Mesenchymal stem cell (in vitro differentiated cells and primary cell): ENCODE measurements around the gene FLT3.
A peak's percentile ranks its signal among the peaks of the same experiment; 100 is the strongest.

Source experiments
- DNase-seq: peaks from one replicate; pipeline ENCODE4 v3.0.0-alpha.2; 2013
- H2AFZ ChIP-seq: one replicate; pipeline ENCODE4 v1.6.1; 2013; ENCODE audit warnings: low read depth, mild to moderate bottlenecking, control low read depth, inconsistent platforms, low read length, moderate library complexity
- H2AK5ac ChIP-seq: 2 replicates; pipeline ENCODE4 v1.6.1; 2013; ENCODE audit warnings: low read length, moderate library complexity, mild to moderate bottlenecking, inconsistent platforms; ENCODE audit not compliant: severe bottlenecking
- H2BK120ac ChIP-seq: one replicate; pipeline ENCODE4 v1.6.1; 2013; ENCODE audit warnings: low read depth, mild to moderate bottlenecking, inconsistent platforms, low read length, moderate library complexity
- H2BK12ac ChIP-seq, 2 experiments: one replicate each; pipeline ENCODE4 v1.6.1; 2013; ENCODE audit warnings: inconsistent platforms in 2 of 2, low read length in 2 of 2, mild to moderate bottlenecking in 2 of 2, moderate library complexity in 2 of 2, control low read depth in 1 of 2
- H2BK15ac ChIP-seq: one replicate; pipeline ENCODE4 v1.6.1; 2013; ENCODE audit warnings: mild to moderate bottlenecking, low read depth, inconsistent platforms; ENCODE audit not compliant: poor library complexity, severe bottlenecking
- H2BK5ac ChIP-seq: 2 replicates; pipeline ENCODE4 v1.6.1; 2013; ENCODE audit warnings: low read depth, mild to moderate bottlenecking, low read length, control low read depth, inconsistent platforms; ENCODE audit not compliant: poor library complexity, severe bottlenecking
- H3K14ac ChIP-seq, 2 experiments: one replicate each; pipeline ENCODE4 v1.6.1; 2013; ENCODE audit warnings: inconsistent platforms in 2 of 2, low read length in 2 of 2, control low read depth in 1 of 2, mild to moderate bottlenecking in 1 of 2, moderate library complexity in 1 of 2
- H3K18ac ChIP-seq, 2 experiments: one replicate each; pipeline ENCODE4 v1.6.1; 2013; ENCODE audit warnings: inconsistent platforms in 2 of 2, low read length in 2 of 2, control low read depth in 1 of 2, low read depth in 1 of 2, mild to moderate bottlenecking in 1 of 2
- H3K23ac ChIP-seq, 2 experiments: one replicate each; pipeline ENCODE4 v1.6.1; 2013; ENCODE audit warnings: inconsistent platforms in 2 of 2, low read length in 2 of 2, mild to moderate bottlenecking in 2 of 2, moderate library complexity in 2 of 2, control low read depth in 1 of 2
- H3K27ac ChIP-seq: 2 replicates; pipeline ENCODE4 v1.5.1; 2013; ENCODE audit warnings: mild to moderate bottlenecking, moderate library complexity, low read length, control low read depth, inconsistent platforms; ENCODE audit not compliant: poor library complexity, severe bottlenecking
- H3K27me3 ChIP-seq, 2 experiments: 2 replicates each; pipeline versions ENCODE4 v1.6.1 to v1.7.0; 2013; ENCODE audit warnings: low read length in 2 of 2, mild to moderate bottlenecking in 2 of 2, moderate library complexity in 2 of 2, control low read depth in 1 of 2, inconsistent platforms in 1 of 2; ENCODE audit not compliant: control insufficient read depth in 1 of 2, insufficient read depth in 1 of 2
- H3K36me3 ChIP-seq, 2 experiments: 2 replicates each; pipeline versions ENCODE4 v1.6.1 to v1.7.0; 2013; ENCODE audit warnings: low read length in 2 of 2, control low read depth in 1 of 2, inconsistent platforms in 1 of 2, low read depth in 1 of 2, mild to moderate bottlenecking in 1 of 2; ENCODE audit not compliant: insufficient read depth in 2 of 2, control insufficient read depth in 1 of 2
- H3K4ac ChIP-seq, 2 experiments: one replicate each; pipeline ENCODE4 v1.6.1; 2013; ENCODE audit warnings: inconsistent platforms in 2 of 2, low read length in 2 of 2, mild to moderate bottlenecking in 2 of 2, moderate library complexity in 2 of 2, control low read depth in 1 of 2, low read depth in 1 of 2
- H3K4me1 ChIP-seq: 2 replicates; pipeline ENCODE4 v1.6.1; 2013; ENCODE audit warnings: low read depth, low read length, control low read depth; ENCODE audit not compliant: control insufficient read depth, insufficient read depth
- H3K4me2 ChIP-seq: 2 replicates; pipeline ENCODE4 v1.6.1; 2013; ENCODE audit warnings: low read length, mild to moderate bottlenecking, inconsistent platforms; ENCODE audit not compliant: poor library complexity, severe bottlenecking
- H3K4me3 ChIP-seq, 2 experiments: 2 replicates each; pipeline versions ENCODE4 v1.5.1 to v1.7.0; 2013; ENCODE audit warnings: low read length in 2 of 2, mild to moderate bottlenecking in 2 of 2, control low read depth in 1 of 2, low read depth in 1 of 2; ENCODE audit not compliant: insufficient read depth in 1 of 2
- H3K79me1 ChIP-seq: replicated peaks from 2 replicates; pipeline ENCODE4 v1.6.1; 2013; ENCODE audit warnings: mild to moderate bottlenecking, control low read depth, low read length, inconsistent platforms; ENCODE audit not compliant: poor library complexity, severe bottlenecking
- H3K9ac ChIP-seq: 2 replicates; pipeline ENCODE4 v1.7.0; 2013; ENCODE audit warnings: mild to moderate bottlenecking, low read length, moderate library complexity
- H3K9me3 ChIP-seq: 2 replicates; pipeline ENCODE4 v1.7.0; 2013; ENCODE audit warnings: mild to moderate bottlenecking, low read length; ENCODE audit not compliant: control insufficient read depth
- H4K8ac ChIP-seq: one replicate; pipeline ENCODE4 v1.6.1; 2013; ENCODE audit warnings: inconsistent platforms, mild to moderate bottlenecking, low read length, moderate library complexity
- H4K91ac ChIP-seq: one replicate; pipeline ENCODE4 v1.6.1; 2013; ENCODE audit warnings: mild to moderate bottlenecking, low read length, inconsistent platforms
- WGBS: methylation state at CpG from one replicate; pipeline ENCODE4 v1.1.7; 2013; ENCODE audit warnings: mixed read lengths; 5-methylcytosine and 5-hydroxymethylcytosine counted together

Gene FLT3

DNA sequence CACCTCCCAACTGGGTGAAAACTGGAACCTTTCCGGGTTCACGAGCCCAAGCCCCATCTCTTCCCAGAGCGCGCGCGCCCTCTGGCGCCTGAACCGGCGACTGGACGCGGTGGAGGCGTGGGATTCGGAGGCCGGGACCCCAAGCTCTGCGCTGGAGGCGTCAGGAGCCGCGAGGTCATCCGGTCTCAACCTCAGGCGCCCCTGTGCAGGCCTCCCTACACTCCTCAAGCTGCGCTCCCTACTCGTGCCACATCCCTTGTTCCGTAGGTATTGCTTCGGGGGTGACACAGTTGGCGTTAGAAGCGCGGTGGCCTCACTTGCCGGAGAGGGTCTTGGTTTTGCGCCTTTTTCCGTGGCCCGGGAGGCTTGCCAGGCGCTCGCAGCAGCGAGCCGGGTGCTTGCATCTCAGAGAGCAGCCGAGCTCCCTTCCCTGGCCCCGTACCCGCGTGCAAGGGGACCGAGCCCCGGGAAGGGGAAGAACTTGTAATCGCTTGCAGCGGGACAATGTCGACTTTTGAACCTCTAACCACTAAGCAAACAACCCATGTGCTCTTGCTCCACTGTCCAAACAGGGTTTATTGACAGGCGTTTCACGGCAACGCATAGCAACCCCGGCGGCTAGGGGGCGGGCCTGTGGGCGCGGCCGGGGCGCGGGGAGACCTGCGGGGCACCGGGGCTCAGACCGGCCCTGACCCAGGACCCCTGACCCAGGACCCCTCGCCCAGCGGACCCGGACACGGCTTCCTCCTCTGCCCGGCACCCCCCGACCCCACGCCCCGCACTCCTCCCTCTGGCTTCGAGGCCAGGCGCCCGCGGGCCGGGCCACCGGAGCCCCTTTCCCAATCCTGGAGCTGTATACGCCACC, 139.8 kb downstream of the FLT3 start:
- no peaks in the 10 kb centered on the region for H3K36me3 ChIP-seq
- H3K14ac ChIP-seq: no peak overlapping the region
- peak overlapping the region; percentile 41 for H3K9ac ChIP-seq
- H2AFZ ChIP-seq: no peak overlapping the region
- H3K4ac ChIP-seq: no peak overlapping the region
- H3K9me3 ChIP-seq: no peaks in the 10 kb centered on the region
- H3K79me1 ChIP-seq: no peaks in the 10 kb centered on the region
- 5% methylated on average over 69 of the region's 73 CpGs for WGBS
- H4K91ac ChIP-seq: no peak overlapping the region
- peak overlapping the region in 1 of 2 experiments; percentile 59 for H3K4me3 ChIP-seq
- H2BK5ac ChIP-seq: no peak overlapping the region
- H2BK120ac ChIP-seq: no peak overlapping the region
- H3K27ac ChIP-seq: no peak overlapping the region
- H3K27me3 ChIP-seq: peaks cover 78 to 99% of the 10 kb centered on the region in 2 experiments
- peak overlapping the region in 1 of 2 experiments; percentile 34 for H3K18ac ChIP-seq
- no peak overlapping the region for H2BK12ac ChIP-seq
- peak; percentile 85 for DNase-seq
- H4K8ac ChIP-seq: no peak overlapping the region
- H3K4me2 ChIP-seq: peak overlapping the region; percentile 13
- peaks cover 10% of the 10 kb centered on the region for H3K4me1 ChIP-seq
- no peak overlapping the region for H2AK5ac ChIP-seq
- H2BK15ac ChIP-seq: no peak overlapping the region
- peak overlapping the region; percentile 24 to 53 for H3K23ac ChIP-seq

- H3K27me3 ChIP-seq: peaks cover 76 to 99% of the 10 kb centered on the region in 2 experiments
- H2BK15ac ChIP-seq: no peak overlapping the region
- no peak for DNase-seq
- no peak overlapping the region for H2BK5ac ChIP-seq
- H3K18ac ChIP-seq: no peak overlapping the region
- 40% methylated on average over 10 of the region's 14 CpGs for WGBS
- H3K14ac ChIP-seq: no peak overlapping the region
- H2AFZ ChIP-seq: no peak overlapping the region
- H3K27ac ChIP-seq: no peak overlapping the region
- H2AK5ac ChIP-seq: no peak overlapping the region
- H3K79me1 ChIP-seq: no peaks in the 10 kb centered on the region
- no peak overlapping the region for H2BK12ac ChIP-seq
- peak overlapping the region in 1 of 2 experiments; percentile 59 for H3K4me3 ChIP-seq
- H3K4ac ChIP-seq: no peak overlapping the region
- no peak overlapping the region for H4K91ac ChIP-seq
- H2BK120ac ChIP-seq: no peak overlapping the region
- H3K23ac ChIP-seq: no peak overlapping the region
- no peak overlapping the region for H3K4me2 ChIP-seq
- H4K8ac ChIP-seq: no peak overlapping the region
- H3K36me3 ChIP-seq: no peaks in the 10 kb centered on the region
- no peaks in the 10 kb centered on the region for H3K9me3 ChIP-seq
- H3K4me1 ChIP-seq: peaks cover 10% of the 10 kb centered on the region
- H3K9ac ChIP-seq: no peak overlapping the region
Observed at GRCh38 chr13:27959976-27960361, 140.4 kb downstream of the FLT3 start.

- Histone ChIP-seq H3K18ac (no peak overlapping the region), H2BK12ac (no peak overlapping the region), H3K4me2 (no peak overlapping the region), H2AK5ac (no peak overlapping the region), H3K36me3 (no peaks in the 10 kb centered on the region), H3K23ac (no peak overlapping the region), H3K27ac (no peak overlapping the region), H2BK120ac (no peak overlapping the region), H2BK5ac (no peak overlapping the region), H2BK15ac (no peak overlapping the region), H3K9ac (no peak overlapping the region), H2AFZ (no peak overlapping the region), H4K8ac (no peak overlapping the region), H3K4me1 (peaks cover 23% of the 10 kb centered on the region), H3K27me3 (peaks cover 63 to 98% of the 10 kb centered on the region in 2 experiments), H3K79me1 (no peaks in the 10 kb centered on the region), H4K91ac (no peak overlapping the region), H3K14ac (no peak overlapping the region), H3K4ac (no peak overlapping the region), H3K4me3 (no peak overlapping the region), H3K9me3 (no peaks in the 10 kb centered on the region)
- no peak for DNase-seq
- 35% methylated on average over 2 of the region's 5 CpGs for WGBS
Observed at GRCh38 chr13:27956576-27957300, 143.6 kb downstream of the FLT3 start.

DNA sequence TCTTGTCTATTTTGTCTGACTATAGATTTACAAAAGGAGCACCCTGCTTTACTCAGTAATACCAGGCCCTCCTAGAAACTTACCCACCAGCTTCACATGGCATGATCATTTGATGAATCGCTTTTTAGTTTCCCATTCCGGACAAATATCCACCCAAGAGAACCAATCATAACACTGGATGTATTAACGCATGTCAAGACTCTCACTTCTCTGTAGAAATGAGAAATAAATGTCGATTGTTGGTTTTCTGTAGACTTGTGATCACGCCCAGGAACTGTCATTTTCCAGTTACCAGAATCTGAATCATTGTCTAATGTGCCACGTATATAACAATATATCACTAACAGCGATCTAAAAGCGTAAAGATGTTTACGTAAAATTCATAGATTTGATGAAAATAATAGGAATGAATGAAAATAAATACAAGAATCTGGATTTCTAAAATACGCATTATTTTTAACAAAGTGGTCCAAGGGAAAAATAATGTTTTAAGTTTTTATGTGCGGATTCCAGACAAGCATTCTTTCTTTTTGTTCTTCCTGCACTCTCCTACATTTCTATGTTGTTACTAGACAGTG, 145.3 kb downstream of the FLT3 start:
- H2BK12ac ChIP-seq: no peak overlapping the region
- no peak overlapping the region for H3K4ac ChIP-seq
- H2BK5ac ChIP-seq: no peak overlapping the region
- no peak overlapping the region for H4K8ac ChIP-seq
- H4K91ac ChIP-seq: no peak overlapping the region
- no peak overlapping the region for H3K18ac ChIP-seq
- H3K4me2 ChIP-seq: no peak overlapping the region
- no peak overlapping the region for H3K23ac ChIP-seq
- no peak overlapping the region for H3K27ac ChIP-seq
- WGBS: 71% methylated on average over 4 of the region's 11 CpGs
- H3K4me3 ChIP-seq: no peak overlapping the region
- DNase-seq: no peak
- no peaks in the 10 kb centered on the region for H3K36me3 ChIP-seq
- no peak overlapping the region for H3K9ac ChIP-seq
- no peak overlapping the region for H2AFZ ChIP-seq
- no peaks in the 10 kb centered on the region for H3K9me3 ChIP-seq
- no peaks in the 10 kb centered on the region for H3K79me1 ChIP-seq
- no peak overlapping the region for H2BK120ac ChIP-seq
- H3K4me1 ChIP-seq: peaks cover 13% of the 10 kb centered on the region
- H3K27me3 ChIP-seq: peaks cover 47 to 83% of the 10 kb centered on the region in 2 experiments
- H3K14ac ChIP-seq: no peak overlapping the region
- no peak overlapping the region for H2AK5ac ChIP-seq
- H2BK15ac ChIP-seq: no peak overlapping the region
